Lower leg skin (tissue), 3 donors: ENCODE measurements around the gene FOXE1.

Experiments used
- CTCF ChIP-seq, 3 donors: fragments of 450-650 bp; IDR thresholded peaks; one replicate each; pipeline ENCODE4 v1.5.1; 2016; ENCODE audit warnings: antibody characterized with exemption in 3 of 3, mild to moderate bottlenecking in 3 of 3, moderate library complexity in 2 of 3
- POLR2A ChIP-seq, 2 donors: fragments of 450-650 bp; IDR thresholded peaks; one replicate each; pipeline ENCODE4 v1.6.1; 2016 to 2017; ENCODE audit warnings: antibody characterized with exemption in 2 of 2, mild to moderate bottlenecking in 1 of 2, moderate library complexity in 1 of 2

- no peak for TF ChIP-seq CTCF (IDR thresholded peaks at IDR 0.05)
- TF ChIP-seq POLR2A (IDR thresholded peaks at IDR 0.05) = no peak
Measured at GRCh38 chr9:97903177-97903576, 50.2 kb downstream of the FOXE1 start.
